ENCODE data around the gene FRAT2. TPM values are rescaled to one million over a fixed set of nuclear protein-coding genes. Genes with fewer than 3 reads are reported as not detected.

FRAT2 gene
- total and polyA plus RNA-seq, 2 of the 13 experiments (the other 11 are each of a cell fraction or from before 2014, with no cell fraction given): 7.2 to 14.1 TPM

DNA sequence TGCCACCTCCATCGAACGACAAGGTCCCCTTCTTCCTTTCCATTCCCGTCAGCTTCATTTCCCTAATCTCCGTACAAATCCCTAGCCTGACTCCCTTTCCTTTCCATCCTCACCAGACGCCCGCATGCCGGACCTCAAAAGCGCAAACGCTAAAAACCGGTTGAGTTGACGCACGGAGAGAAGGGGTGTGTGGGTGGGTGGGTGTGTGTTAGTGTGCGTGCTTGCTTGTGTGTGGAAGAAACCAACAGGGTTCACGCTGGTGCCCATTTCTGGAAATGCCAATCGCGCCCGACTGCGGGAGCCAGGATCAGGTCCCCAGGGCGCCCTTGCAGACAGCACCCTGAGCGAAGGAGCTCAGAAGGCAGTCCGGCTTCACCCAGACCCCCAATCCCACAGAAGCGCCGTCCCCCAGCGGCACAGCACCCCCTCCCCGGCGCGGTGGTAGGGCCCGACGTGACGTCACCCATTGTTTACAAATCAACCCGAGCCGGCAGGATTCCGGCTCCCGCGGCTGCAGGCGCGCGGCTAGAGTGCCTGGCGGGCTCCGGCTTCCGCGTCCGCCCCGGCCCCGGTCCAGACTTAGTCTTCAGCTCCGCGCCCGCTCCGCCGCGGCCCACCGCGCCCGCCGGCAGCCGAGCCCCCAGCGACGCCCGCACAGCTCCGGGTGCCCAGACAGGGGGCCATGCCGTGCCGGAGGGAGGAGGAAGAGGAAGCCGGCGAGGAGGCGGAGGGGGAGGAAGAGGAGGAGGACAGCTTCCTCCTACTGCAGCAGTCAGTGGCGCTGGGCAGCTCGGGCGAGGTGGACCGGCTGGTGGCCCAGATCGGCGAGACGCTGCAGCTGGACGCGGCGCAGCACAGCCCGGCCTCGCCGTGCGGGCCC is 15.5 kb downstream of the FRAT2 start, which contains the start of gene FRAT1 (continued):
- TF ChIP-seq CREM (IDR thresholded peaks at IDR 0.05): peak; percentile 90
- no peak for TF ChIP-seq CREM (CRISPR knock-in tag; IDR thresholded peaks at IDR 0.05)
- TF ChIP-seq ARID2 (CRISPR knock-in tag; IDR thresholded peaks at IDR 0.05; ENCODE audit: borderline replicate concordance): no peak
- 0 out of 2 replicates have a peak, but pooled peaks have one; percentile 19 for TF ChIP-seq NRL (CRISPR knock-in tag; IDR thresholded peaks at IDR 0.05; ENCODE audit: borderline replicate concordance)
- TF ChIP-seq, protein P1, sequence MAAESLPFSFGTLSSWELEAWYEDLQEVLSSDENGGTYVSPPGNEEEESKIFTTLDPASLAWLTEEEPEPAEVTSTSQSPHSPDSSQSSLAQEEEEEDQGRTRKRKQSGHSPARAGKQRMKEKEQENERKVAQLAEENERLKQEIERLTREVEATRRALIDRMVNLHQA (CRISPR knock-in tag; IDR thresholded peaks at IDR 0.05): no peak
- TF ChIP-seq, protein P2, sequence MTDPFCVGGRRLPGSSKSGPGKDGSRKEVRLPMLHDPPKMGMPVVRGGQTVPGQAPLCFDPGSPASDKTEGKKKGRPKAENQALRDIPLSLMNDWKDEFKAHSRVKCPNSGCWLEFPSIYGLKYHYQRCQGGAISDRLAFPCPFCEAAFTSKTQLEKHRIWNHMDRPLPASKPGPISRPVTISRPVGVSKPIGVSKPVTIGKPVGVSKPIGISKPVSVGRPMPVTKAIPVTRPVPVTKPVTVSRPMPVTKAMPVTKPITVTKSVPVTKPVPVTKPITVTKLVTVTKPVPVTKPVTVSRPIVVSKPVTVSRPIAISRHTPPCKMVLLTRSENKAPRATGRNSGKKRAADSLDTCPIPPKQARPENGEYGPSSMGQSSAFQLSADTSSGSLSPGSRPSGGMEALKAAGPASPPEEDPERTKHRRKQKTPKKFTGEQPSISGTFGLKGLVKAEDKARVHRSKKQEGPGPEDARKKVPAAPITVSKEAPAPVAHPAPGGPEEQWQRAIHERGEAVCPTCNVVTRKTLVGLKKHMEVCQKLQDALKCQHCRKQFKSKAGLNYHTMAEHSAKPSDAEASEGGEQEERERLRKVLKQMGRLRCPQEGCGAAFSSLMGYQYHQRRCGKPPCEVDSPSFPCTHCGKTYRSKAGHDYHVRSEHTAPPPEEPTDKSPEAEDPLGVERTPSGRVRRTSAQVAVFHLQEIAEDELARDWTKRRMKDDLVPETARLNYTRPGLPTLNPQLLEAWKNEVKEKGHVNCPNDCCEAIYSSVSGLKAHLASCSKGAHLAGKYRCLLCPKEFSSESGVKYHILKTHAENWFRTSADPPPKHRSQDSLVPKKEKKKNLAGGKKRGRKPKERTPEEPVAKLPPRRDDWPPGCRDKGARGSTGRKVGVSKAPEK (CRISPR knock-in tag; IDR thresholded peaks at IDR 0.05; ENCODE audit: borderline replicate concordance): no peak
- TF ChIP-seq CENPX (CRISPR knock-in tag; IDR thresholded peaks at IDR 0.05): no peak
- TF ChIP-seq, protein P3, sequence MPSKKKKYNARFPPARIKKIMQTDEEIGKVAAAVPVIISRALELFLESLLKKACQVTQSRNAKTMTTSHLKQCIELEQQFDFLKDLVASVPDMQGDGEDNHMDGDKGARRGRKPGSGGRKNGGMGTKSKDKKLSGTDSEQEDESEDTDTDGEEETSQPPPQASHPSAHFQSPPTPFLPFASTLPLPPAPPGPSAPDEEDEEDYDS (CRISPR knock-in tag; IDR thresholded peaks at IDR 0.05): 0 out of 2 replicates have a peak, but pooled peaks have one; percentile 10
- TF ChIP-seq, protein P4, sequence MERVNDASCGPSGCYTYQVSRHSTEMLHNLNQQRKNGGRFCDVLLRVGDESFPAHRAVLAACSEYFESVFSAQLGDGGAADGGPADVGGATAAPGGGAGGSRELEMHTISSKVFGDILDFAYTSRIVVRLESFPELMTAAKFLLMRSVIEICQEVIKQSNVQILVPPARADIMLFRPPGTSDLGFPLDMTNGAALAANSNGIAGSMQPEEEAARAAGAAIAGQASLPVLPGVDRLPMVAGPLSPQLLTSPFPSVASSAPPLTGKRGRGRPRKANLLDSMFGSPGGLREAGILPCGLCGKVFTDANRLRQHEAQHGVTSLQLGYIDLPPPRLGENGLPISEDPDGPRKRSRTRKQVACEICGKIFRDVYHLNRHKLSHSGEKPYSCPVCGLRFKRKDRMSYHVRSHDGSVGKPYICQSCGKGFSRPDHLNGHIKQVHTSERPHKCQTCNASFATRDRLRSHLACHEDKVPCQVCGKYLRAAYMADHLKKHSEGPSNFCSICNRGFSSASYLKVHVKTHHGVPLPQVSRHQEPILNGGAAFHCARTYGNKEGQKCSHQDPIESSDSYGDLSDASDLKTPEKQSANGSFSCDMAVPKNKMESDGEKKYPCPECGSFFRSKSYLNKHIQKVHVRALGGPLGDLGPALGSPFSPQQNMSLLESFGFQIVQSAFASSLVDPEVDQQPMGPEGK (CRISPR knock-in tag; IDR thresholded peaks at IDR 0.05): peak; percentile 4; the same call in 1 of the 2 replicates
- TF ChIP-seq ZNF382 (CRISPR knock-in tag; IDR thresholded peaks at IDR 0.05; ENCODE audit: borderline replicate concordance): no peak
- TF ChIP-seq, protein P5, sequence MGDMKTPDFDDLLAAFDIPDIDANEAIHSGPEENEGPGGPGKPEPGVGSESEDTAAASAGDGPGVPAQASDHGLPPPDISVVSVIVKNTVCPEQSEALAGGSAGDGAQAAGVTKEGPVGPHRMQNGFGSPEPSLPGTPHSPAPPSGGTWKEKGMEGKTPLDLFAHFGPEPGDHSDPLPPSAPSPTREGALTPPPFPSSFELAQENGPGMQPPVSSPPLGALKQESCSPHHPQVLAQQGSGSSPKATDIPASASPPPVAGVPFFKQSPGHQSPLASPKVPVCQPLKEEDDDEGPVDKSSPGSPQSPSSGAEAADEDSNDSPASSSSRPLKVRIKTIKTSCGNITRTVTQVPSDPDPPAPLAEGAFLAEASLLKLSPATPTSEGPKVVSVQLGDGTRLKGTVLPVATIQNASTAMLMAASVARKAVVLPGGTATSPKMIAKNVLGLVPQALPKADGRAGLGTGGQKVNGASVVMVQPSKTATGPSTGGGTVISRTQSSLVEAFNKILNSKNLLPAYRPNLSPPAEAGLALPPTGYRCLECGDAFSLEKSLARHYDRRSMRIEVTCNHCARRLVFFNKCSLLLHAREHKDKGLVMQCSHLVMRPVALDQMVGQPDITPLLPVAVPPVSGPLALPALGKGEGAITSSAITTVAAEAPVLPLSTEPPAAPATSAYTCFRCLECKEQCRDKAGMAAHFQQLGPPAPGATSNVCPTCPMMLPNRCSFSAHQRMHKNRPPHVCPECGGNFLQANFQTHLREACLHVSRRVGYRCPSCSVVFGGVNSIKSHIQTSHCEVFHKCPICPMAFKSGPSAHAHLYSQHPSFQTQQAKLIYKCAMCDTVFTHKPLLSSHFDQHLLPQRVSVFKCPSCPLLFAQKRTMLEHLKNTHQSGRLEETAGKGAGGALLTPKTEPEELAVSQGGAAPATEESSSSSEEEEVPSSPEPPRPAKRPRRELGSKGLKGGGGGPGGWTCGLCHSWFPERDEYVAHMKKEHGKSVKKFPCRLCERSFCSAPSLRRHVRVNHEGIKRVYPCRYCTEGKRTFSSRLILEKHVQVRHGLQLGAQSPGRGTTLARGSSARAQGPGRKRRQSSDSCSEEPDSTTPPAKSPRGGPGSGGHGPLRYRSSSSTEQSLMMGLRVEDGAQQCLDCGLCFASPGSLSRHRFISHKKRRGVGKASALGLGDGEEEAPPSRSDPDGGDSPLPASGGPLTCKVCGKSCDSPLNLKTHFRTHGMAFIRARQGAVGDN (CRISPR knock-in tag; IDR thresholded peaks at IDR 0.05): no peak; the same call in 1 of the 2 replicates
- no peak for TF ChIP-seq ADNP (CRISPR knock-in tag; IDR thresholded peaks at IDR 0.05)
- TF ChIP-seq, protein P6, sequence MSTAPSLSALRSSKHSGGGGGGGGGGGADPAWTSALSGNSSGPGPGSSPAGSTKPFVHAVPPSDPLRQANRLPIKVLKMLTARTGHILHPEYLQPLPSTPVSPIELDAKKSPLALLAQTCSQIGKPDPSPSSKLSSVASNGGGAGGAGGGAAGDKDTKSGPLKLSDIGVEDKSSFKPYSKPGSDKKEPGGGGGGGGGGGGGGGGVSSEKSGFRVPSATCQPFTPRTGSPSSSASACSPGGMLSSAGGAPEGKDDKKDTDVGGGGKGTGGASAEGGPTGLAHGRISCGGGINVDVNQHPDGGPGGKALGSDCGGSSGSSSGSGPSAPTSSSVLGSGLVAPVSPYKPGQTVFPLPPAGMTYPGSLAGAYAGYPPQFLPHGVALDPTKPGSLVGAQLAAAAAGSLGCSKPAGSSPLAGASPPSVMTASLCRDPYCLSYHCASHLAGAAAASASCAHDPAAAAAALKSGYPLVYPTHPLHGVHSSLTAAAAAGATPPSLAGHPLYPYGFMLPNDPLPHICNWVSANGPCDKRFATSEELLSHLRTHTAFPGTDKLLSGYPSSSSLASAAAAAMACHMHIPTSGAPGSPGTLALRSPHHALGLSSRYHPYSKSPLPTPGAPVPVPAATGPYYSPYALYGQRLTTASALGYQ (CRISPR knock-in tag; IDR thresholded peaks at IDR 0.05): 0 out of 2 replicates have a peak, but pooled peaks have one; percentile 18
- no peak for TF ChIP-seq NR1H2 (CRISPR knock-in tag; IDR thresholded peaks at IDR 0.05; ENCODE audit: borderline replicate concordance, low read depth)
- TF ChIP-seq FOXO1 (CRISPR knock-in tag; IDR thresholded peaks at IDR 0.05): peak; percentile 8; the same call in 1 of the 2 replicates
